HG03095 (cell line): ENCODE measurements around the gene MST1.

Source experiments
- ATAC-seq: cut with Tn5 transposase; IDR thresholded peaks from one replicate; pipeline ENCODE4 v1.9.1; 2021; ENCODE audit warnings: moderate library complexity; ENCODE audit not compliant: unreplicated experiment

The MST1 gene

GRCh38 chr3:49718858-49719213, 29.6 kb upstream of the MST1 start:
- ATAC-seq: no peak

GRCh38 chr3:49717959-49718857, 28.9 kb upstream of the MST1 start:
- no peak for ATAC-seq

GRCh38 chr3:49717211-49717958, 28.1 kb upstream of the MST1 start:
- ATAC-seq: no peak

DNA sequence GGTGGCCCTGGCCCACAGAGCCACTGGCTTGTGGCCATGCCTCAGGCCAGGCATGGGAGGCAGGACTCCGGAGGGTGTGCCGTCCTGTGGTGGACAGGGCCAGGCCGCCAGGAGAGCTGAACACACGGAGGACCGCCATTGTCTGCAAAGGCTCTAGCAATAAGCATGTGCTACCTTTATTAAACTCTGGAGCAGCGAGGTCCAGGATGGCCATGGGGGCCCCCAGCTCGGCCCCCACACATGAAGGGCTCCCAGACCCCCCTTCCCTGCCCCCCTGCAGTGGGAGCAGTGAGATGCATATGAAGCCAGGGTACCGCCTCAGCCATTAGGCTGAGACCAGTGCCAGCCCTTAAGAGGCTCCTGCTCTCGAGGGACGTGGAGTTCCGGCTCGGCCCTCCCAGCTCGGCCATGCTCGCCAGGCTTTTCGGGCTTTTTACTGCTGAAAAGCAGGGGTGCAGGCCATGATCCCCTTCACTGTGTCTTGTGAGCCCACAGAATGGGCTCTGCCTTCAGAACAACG, 27.5 kb upstream of the MST1 start:
- no peak for ATAC-seq

DNA sequence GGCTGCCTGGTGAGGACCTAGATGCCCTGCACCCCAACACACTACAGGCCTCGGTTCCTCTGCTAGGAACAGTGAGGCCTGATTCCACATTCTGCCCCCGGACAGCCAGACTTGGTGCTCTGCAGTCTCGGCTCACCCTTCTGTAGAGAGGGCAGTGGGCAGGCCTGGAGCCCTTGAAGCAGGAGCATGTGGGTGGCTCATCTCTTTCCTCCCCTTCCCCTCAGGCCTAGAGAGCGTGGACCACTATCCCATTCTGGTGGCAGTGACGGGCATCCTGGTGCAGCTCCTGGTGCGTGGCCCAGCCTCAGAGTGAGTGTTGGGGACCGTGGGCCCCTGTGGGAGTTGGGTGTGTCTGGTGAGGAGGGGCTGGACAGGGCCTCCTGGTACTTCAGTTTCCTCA, 26.9 kb upstream of the MST1 start:
- ATAC-seq: no peak

DNA sequence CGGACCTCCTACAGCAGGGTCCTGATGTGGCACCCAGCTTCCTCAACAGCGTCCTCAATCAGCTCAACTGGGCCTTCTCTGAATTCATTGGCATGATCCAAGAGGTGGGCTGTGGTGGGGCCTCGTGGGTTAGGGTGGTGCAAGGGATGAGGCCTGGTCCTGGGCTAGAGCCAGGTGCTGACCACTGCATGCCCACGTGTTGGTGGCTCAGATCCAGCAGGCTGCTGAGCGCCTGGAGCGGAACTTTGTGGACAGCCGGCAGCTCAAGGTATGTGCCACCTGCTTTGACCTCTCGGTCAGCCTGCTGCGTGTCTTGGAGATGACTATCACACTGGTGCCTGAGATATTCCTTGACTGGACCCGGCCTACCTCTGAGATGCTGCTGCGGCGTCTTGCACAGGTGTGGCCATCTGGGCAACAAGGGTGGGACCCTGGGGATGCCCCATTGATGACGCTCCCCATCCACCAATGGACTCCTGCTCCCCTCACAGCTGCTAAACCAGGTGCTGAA, 26.4 kb upstream of the MST1 start:
- ATAC-seq: no peak

- ATAC-seq: no peak
These were observed 25.7 kb upstream of the MST1 start for GRCh38 chr3:49714728-49715550.

DNA sequence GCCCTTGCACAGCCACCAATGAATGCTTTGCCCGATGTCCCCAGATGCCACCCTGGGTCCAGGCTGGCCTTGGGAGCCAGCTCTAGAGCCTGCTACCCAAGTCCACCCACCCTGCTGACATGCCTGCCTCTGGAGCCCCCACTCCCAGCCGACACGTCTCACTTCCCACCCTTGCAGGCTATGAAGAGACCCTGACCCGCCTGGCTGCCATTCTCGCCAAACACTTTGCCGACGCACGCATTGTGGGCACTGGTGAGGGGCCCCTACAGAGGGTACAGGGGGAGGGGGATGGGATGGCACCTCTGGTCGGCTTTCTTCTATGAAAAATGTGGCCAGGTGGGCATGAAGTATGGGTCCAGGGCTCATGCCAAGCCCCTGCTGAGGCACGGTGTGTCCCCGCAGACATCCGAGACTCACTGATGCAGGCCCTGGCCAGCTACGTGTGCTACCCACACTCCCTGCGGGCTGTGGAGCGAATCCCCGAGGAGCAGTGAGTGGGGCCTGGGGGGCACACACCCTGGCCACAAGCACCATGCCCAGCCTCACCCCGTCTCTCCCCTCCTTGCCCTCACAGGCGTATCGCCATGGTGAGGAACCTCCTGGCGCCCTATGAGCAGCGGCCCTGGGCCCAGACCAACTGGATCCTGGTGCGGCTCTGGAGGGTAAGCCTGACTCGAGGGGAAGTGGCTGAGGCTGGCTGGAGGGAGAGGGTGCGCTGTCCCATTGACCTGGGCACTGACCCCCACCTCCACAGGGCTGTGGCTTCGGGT, 24.2 kb upstream of the MST1 start:
- no peak for ATAC-seq

DNA sequence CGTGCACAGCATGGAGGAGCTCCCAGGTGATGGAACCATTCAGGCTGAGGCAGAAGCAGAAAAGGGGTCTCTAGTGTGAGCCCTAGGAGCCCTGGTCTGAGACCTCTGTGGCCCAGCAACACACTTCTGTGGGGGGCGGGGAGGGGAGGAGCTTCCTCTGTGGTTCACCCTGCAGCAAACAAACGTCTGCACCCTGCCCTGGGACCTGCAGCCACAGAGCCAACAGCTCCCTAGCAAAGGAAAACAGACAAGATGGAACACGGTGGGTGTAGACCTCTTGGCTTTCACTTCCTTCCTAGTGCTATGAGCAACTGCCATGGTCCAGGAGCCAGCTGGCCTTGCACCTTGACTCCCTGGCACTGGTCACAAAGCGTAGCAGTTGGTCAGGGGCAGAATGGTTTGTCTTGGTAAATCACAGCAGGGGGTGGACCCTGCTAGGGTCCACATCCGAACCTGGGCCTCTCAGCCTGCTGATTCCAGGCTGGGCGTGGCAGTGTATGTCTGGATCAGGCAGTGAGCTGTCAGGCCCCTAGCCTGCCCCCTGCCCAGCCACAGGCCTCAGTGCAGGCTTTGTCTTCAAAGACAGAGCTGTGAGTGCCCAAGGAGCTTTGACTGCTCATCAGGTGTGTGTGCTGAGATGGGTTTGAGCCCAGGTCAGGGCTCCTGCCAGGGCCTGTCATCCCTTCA, 23.5 kb upstream of the MST1 start:
- ATAC-seq: no peak

GRCh38 chr3:49712166-49712565, 22.9 kb upstream of the MST1 start:
- no peak for ATAC-seq

GRCh38 chr3:49711489-49711888, 22.2 kb upstream of the MST1 start:
- ATAC-seq: no peak

GRCh38 chr3:49709852-49710251, 20.6 kb upstream of the MST1 start:
- no peak for ATAC-seq

DNA sequence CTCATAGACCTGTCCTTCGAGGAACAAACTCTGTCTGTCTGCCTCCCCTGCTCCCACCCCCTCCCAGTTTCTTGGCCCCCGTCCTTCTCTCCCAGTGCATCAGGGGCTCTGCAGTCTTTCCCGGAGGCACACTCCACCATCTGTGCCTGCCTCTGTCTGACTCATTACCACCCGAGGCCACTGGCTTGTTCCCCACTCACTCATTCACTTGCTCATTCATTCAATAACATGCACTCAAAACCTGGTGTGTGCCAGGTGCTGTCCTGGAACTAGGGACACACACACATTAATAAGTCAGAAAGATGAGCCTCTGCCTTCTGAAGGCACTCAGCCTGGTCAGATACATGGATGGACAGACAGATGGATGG, 17.8 kb upstream of the MST1 start:
- ATAC-seq: no peak

DNA sequence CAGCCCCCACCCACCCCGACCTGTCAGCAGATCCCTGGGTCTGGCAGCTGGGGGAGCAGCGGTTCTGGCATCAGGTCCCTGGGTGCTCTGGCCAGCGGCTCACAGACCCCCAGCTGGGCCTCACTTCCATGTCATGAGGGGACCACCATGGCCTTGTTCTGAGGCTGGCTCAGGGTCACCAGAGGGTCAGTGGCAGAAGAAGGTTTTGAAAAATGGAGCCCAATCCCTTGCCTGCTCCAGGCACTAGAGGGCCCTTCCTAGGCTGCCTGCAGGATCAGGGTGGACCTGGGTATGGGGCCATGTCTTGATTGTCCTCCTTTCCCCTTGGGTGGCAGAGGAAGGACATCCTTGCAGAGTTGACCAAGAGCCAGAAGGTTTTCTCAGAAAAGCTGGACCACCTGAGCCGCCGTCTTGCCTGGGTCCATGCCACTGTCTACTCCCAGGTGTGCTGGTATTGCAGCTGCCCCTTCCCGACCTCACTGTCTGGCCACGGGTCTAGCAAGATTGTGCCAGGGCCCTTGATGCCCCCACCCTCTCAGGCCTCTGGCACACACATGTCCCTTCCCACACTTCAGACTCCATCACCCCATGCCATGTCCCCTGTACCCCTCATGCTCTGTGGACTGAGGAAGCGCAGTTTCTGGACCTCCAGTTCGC, 17.3 kb upstream of the MST1 start:
- no peak for ATAC-seq

DNA sequence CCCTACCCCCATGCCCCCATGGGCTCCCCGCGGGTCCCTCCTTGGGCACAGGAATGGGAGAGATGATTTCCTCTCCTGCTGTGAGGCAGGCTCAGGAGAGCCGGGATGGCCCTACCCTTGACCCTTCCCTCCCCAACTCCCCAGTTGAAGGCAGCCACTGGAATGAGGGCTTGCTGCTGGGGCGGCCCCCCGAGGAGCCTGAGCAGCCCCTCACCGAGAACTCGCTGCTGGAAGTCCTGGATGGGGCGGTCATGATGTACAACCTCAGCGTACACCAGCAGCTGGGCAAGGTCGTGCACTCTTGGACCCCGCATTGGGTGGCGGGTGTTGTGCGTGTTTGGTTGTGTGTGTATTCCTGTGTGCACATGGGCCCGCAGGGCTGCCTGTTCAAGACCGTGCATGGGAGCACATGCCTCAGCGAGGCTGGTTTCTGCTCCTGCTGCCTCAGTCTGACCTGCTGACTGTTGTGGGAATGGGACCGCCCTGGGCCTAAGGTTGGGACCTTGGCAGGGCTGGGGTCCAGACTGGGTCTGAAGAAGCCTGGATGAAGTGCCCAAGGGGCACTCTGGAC, 16.2 kb upstream of the MST1 start:
- ATAC-seq: no peak

DNA sequence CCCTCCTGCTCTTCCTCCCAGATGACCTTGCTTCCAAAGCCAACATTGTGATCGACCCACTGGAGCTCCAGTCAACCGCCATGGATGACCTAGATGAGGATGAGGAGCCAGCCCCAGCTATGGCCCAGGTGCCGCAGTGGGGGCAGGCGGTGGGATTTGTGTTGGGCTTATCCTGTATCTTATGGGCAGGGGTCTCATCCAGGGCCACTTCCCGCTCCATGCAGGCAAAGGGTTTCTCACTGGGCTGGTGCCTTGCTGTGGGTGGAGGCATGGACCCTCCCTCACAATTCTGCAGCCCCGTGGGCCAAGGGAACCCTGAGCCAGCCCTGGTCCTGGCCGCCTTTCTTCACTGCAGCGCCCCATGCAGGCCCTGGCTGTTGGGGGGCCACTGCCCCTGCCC, 15.4 kb upstream of the MST1 start:
- no peak for ATAC-seq

DNA sequence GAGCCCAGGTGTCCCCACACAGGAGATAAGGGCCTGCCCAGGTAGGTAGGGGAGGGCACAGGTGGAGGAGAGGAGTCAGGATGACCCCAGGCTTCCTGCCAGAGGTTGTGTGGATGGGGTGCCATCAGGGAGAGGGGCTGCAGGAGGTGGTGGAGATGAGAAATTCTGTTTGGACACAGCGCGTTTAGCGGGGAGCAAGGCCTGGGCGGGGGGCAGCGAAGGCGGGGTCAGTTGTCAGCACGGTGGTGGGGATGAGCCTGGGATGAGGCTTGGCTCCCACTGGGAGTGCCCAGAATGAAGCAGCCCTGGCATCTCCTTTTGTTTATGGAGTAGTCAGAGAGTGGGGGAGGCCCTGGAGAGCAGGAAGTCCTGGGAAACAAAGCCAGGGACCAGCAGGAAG, 14.7 kb upstream of the MST1 start:
- ATAC-seq: no peak

- ATAC-seq: peak; percentile 74
These were observed 14.2 kb upstream of the MST1 start for GRCh38 chr3:49703443-49703927.

GRCh38 chr3:49702672-49703071, 13.4 kb upstream of the MST1 start:
- ATAC-seq: no peak
